ENCODE results near the gene TYSND1. TPM values are rescaled to one million over a fixed set of nuclear protein-coding genes. Genes with fewer than 3 reads are reported as not detected.

Gene TYSND1
- total RNA-seq, 2 experiments from 2014 or later = 33.4 to 48.1 TPM

GRCh38 chr10:70130878-70131559 lies 15.5 kb downstream of the TYSND1 start:
- BruUV-seq (replicated peaks) = no TSS peak
- TF ChIP-seq, protein P1, sequence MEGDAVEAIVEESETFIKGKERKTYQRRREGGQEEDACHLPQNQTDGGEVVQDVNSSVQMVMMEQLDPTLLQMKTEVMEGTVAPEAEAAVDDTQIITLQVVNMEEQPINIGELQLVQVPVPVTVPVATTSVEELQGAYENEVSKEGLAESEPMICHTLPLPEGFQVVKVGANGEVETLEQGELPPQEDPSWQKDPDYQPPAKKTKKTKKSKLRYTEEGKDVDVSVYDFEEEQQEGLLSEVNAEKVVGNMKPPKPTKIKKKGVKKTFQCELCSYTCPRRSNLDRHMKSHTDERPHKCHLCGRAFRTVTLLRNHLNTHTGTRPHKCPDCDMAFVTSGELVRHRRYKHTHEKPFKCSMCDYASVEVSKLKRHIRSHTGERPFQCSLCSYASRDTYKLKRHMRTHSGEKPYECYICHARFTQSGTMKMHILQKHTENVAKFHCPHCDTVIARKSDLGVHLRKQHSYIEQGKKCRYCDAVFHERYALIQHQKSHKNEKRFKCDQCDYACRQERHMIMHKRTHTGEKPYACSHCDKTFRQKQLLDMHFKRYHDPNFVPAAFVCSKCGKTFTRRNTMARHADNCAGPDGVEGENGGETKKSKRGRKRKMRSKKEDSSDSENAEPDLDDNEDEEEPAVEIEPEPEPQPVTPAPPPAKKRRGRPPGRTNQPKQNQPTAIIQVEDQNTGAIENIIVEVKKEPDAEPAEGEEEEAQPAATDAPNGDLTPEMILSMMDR (conservative IDR thresholded peaks at IDR 0.05; ENCODE audit: low read length) = no peak
- TF ChIP-seq EZH2phosphoT487 (IDR thresholded peaks at IDR 0.05; ENCODE audit: borderline replicate concordance, low read depth, low read length) = no peak
- Histone ChIP-seq H3K27ac (ENCODE audit: low read depth, low read length, poor library complexity, severe bottlenecking) (no peak overlapping the region), H3K9me2 (ENCODE audit: insufficient read depth, low read length) (no peaks in the 10 kb centered on the region), H3K36me3 (ENCODE audit: insufficient read depth, low read length) (no peaks in the 10 kb centered on the region), H2AFZ (ENCODE audit: low read length) (no peak overlapping the region), H3K79me2 (ENCODE audit: insufficient read depth, low read depth, low read length) (no peaks in the 10 kb centered on the region), H4K20me1 (ENCODE audit: insufficient read depth, low read length) (no peaks in the 10 kb centered on the region), H3K4me1 (ENCODE audit: insufficient read depth, low read length, poor library complexity, severe bottlenecking) (no peaks in the 10 kb centered on the region), H3K4me3 (ENCODE audit: low read depth, low read length, poor library complexity, severe bottlenecking) (no peak overlapping the region), H3K4me2 (ENCODE audit: low read length) (peak overlapping the region; percentile 55; the same call in 1 of the 2 replicates), H3K9me3 (ENCODE audit: low read length) (no peaks in the 10 kb centered on the region)
- intact Hi-C loops (cut with micrococcal nuclease; ENCODE audit: unreplicated experiment) = no loop called here
- CTCF ChIA-PET (ENCODE audit: unreplicated experiment) = no interaction called here
- DNase-seq (ENCODE audit: low spot score) = no peak
- POLR2A ChIA-PET = no interaction called here

- no peaks in the 10 kb centered on the region for H4K20me1 ChIP-seq (ENCODE audit: insufficient read depth, low read length)
- H3K9me2 ChIP-seq (ENCODE audit: insufficient read depth, low read length) = no peaks in the 10 kb centered on the region
- H3K4me3 ChIP-seq (ENCODE audit: low read depth, low read length, poor library complexity, severe bottlenecking) = no peak overlapping the region
- H3K36me3 ChIP-seq (ENCODE audit: insufficient read depth, low read length) = no peaks in the 10 kb centered on the region
- TF ChIP-seq, protein P1 (conservative IDR thresholded peaks at IDR 0.05; ENCODE audit: low read length) = no peak
- no peak for TF ChIP-seq EZH2phosphoT487 (IDR thresholded peaks at IDR 0.05; ENCODE audit: borderline replicate concordance, low read depth, low read length)
- no peak overlapping the region for H2AFZ ChIP-seq (ENCODE audit: low read length)
- H3K9me3 ChIP-seq (ENCODE audit: low read length) = no peaks in the 10 kb centered on the region
- no peaks in the 10 kb centered on the region for H3K79me2 ChIP-seq (ENCODE audit: insufficient read depth, low read depth, low read length)
- CTCF ChIA-PET (ENCODE audit: unreplicated experiment) = no interaction called here
- POLR2A ChIA-PET = interaction anchor here (0.5 to 0.7 kb wide), 2 partner anchors 18 to 98 kb away, joined by 3 to 4 read pairs; no protein-coding TSS in a partner anchor
- no TSS peak for BruUV-seq (replicated peaks)
- no peaks in the 10 kb centered on the region for H3K4me1 ChIP-seq (ENCODE audit: insufficient read depth, low read length, poor library complexity, severe bottlenecking)
- intact Hi-C loops (cut with micrococcal nuclease; ENCODE audit: unreplicated experiment) = no loop called here
- H3K4me2 ChIP-seq (ENCODE audit: low read length) = no peak overlapping the region
- no peak overlapping the region for H3K27ac ChIP-seq (ENCODE audit: low read depth, low read length, poor library complexity, severe bottlenecking)
- DNase-seq (ENCODE audit: low spot score) = no peak
Observed at GRCh38 chr10:70126700-70127395, 19.7 kb downstream of the TYSND1 start.

Measured in OCI-LY7 (cell line).